Body of pancreas (tissue), 4 donors: ENCODE data around the gene FAM83F.

ENCODE experiments used
- POLR2A ChIP-seq, 3 donors: fragments of 450-650 bp; IDR thresholded peaks; one replicate each; pipeline ENCODE4 v1.6.1; 2016; ENCODE audit warnings: antibody characterized with exemption in 3 of 3, mild to moderate bottlenecking in 2 of 3
- TF ChIP-seq, protein P1 (sequence below), 7 experiments: fragments of 450-650 bp in 4 of 7; fragments of 200-600 bp in 3 of 7; sonication (generic) in 3 of 7; IDR thresholded peaks; one replicate each; pipeline ENCODE4 v1.5.1; 2016 to 2019; ENCODE audit warnings: antibody characterized with exemption in 7 of 7

DNA sequence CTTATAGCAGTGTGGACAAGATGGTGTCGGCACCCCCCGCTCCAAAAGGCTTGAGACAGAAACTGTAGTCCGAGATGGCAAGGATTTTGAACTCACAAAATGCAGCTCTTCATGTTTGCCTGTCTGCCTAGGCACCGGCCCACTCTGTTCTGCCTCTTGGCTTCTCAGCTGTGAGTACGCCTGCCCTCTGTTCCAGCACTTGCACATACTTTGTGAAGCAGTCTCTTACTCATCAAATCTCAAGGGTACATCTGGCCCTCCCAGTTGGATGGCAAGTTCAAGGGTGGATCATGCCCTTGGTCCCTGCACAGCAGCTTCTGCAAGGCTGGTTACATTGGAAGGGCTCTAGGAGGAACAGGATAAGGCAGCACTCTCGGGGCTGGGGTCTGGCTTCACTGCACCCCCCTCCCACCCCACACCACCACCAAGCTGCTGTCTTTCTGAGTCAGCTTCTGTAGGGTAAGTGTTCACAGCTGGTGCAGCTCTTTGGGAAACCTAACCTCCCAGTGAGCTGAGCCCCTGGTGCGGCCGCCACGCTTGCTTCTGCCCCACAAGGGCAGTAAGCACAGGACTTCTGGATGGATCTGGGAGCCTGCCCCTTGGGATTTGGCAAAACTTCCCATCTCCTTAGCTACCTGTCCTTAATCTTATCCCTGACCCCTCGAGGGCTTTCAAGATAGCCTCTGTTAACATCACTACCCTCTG, 37.2 kb downstream of the FAM83F start:
- TF ChIP-seq, protein P1, sequence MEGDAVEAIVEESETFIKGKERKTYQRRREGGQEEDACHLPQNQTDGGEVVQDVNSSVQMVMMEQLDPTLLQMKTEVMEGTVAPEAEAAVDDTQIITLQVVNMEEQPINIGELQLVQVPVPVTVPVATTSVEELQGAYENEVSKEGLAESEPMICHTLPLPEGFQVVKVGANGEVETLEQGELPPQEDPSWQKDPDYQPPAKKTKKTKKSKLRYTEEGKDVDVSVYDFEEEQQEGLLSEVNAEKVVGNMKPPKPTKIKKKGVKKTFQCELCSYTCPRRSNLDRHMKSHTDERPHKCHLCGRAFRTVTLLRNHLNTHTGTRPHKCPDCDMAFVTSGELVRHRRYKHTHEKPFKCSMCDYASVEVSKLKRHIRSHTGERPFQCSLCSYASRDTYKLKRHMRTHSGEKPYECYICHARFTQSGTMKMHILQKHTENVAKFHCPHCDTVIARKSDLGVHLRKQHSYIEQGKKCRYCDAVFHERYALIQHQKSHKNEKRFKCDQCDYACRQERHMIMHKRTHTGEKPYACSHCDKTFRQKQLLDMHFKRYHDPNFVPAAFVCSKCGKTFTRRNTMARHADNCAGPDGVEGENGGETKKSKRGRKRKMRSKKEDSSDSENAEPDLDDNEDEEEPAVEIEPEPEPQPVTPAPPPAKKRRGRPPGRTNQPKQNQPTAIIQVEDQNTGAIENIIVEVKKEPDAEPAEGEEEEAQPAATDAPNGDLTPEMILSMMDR (IDR thresholded peaks at IDR 0.05): no peak
- TF ChIP-seq POLR2A (IDR thresholded peaks at IDR 0.05): no peak
